GM21526 (cell line): ENCODE results near the gene IL33.

Experiments used
- ATAC-seq: cut with Tn5 transposase; IDR thresholded peaks from one replicate; pipeline ENCODE4 v1.9.1; 2021; ENCODE audit warnings: moderate library complexity; ENCODE audit not compliant: unreplicated experiment, low FRiP score

The IL33 gene

GRCh38 chr9:6216002-6216401 is 395 bp downstream of the IL33 start:
- no peak for ATAC-seq

- ATAC-seq = no peak
Observed at GRCh38 chr9:6216951-6217350, 1.3 kb downstream of the IL33 start.

DNA sequence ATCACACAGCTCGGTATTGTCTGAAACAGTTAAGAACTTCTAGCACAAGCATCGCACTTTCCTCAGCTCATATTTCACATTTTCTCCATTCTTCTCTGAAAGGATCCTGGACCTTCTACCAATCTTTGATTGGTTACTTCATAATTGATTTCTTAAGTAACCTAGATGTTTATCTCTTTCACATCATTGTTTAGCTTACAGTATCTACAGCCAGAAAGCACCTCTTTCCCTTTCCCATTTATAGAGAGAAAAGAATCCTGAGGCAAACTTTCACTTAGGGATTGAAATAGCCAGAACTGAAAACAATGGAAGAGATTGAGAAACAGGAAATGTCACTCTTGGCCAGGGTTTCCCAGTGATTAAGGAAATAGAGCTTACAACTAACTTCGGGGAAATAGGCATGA is 2.5 kb downstream of the IL33 start:
- ATAC-seq = no peak

- ATAC-seq = no peak
Observed at GRCh38 chr9:6219040-6219439, 3.4 kb downstream of the IL33 start.

- ATAC-seq = no peak
Observed at GRCh38 chr9:6219981-6220380, 4.4 kb downstream of the IL33 start.

DNA sequence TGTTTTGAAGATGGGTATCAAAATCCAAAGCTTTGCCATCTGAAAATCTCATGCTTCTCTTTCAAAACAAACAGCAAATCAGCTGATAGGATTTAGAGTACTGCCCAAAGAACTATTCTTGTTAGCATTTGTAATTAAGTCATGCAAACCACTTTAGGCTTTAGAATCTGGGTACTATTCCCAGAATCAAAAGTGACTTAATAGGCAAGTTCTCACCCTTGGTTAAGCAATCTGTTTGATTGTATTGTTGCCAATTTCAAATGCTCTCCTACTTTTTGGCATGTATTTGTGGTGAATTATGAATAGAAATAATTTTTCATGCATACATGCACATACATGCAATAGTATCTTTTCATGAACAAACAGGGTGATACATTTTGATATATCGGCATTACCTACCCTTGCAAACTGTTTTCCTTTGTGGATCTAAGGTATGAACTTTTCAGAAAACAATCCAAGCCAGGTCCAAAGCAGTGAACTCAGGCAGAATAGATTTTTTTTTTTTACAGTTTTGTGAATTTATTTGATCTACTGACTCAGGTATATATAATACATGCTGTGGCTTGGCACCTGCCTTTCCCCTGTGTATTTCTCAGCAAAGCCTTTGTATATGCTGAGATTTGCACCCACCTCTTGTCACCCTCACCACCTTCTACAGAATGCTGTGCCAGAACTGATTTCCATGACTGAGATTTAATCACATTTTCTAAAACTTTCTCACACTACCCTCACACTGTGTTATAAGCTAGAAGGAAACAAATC is 9.0 kb downstream of the IL33 start:
- ATAC-seq = no peak

DNA sequence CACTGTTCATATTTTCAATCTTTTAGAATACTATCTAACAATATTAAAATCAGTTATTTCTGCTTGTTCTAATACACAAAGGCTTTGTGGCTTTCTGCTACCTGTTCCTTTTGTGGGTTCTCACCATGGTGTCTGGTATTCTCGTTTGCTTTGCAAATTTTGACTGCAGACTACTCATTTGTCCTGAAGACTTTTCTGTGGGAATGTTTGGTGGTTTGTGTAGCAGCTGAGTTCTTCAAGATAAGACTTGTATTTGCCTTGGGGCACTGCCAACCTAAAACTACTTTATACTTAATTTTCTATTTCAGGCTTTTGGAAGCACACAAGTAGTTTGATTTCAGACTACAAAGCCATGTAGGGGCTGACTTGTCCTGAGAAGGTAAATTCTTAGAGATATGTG is 11.1 kb downstream of the IL33 start:
- ATAC-seq = no peak

DNA sequence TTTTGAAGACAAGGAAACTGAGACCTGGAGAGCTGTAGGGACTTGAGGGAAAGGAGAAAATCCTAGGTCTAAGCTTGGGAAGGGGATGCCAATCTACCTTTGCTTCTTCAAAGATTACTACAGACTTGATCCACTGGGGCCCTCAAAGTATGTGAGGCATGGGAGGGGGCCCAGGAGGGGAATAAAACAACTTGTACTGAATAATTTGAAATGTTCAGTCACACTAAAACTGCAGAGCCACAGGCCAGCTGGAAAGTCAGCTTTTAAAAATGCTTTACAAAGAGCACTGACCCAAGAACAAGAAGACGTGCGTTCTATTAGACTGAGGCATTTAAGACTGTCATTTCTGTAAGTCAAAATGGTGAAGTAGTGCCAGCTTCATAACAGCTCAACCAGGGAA is 13.6 kb downstream of the IL33 start:
- no peak for ATAC-seq

- no peak for ATAC-seq
Observed at GRCh38 chr9:6229619-6230018, 14.0 kb downstream of the IL33 start.

- no peak for ATAC-seq
Observed at GRCh38 chr9:6230037-6230780, 14.6 kb downstream of the IL33 start.

- no peak for ATAC-seq
Observed at GRCh38 chr9:6232336-6232945, 16.8 kb downstream of the IL33 start.

DNA sequence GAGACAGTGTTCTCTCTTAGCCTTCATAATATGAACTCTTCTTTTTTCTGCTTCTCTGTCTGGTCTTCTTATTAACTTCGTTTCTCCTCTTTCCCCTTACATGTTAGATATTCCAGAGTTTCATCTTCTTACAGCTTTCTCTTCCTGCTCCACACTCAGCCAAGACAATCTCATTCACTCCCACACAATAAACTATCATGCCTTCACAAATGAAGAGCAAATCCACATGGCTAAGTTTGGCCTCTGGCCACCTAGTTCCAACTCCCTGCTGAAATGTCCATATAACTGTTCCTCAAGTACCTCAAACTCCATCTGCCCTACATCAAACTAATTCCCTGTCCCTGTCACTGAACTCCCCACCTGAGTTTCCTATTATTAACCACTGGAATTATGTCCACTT is 18.4 kb downstream of the IL33 start:
- ATAC-seq = no peak

- ATAC-seq = no peak
Observed at GRCh38 chr9:6237267-6237666, 21.7 kb downstream of the IL33 start.

- ATAC-seq = no peak
Observed at GRCh38 chr9:6239048-6239461, 23.4 kb downstream of the IL33 start.

GRCh38 chr9:6239694-6240093 is 24.1 kb downstream of the IL33 start:
- no peak for ATAC-seq

DNA sequence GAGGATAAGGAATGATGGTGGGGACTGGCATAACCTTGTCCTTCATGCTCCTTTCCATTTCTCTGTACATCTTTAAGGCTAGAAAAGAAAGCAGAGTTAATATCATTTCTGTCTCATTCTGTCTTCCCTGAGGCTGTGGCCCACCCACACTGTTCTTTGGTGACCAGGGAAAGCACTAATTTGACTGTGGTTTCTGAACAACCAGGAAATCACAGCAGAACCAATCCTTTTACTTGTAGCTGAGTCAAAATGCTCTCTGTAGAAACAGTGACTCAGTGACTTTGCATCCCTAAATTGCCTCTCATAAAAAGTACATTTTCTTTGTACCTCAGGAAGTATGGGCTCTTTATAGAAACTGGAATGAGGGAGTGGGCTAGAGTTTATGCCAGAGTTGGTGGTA is 28.1 kb downstream of the IL33 start:
- peak; percentile 79 for ATAC-seq

GRCh38 chr9:6247266-6247665 is 31.7 kb downstream of the IL33 start:
- no peak for ATAC-seq

- no peak for ATAC-seq
Observed at GRCh38 chr9:6268826-6269397, 53.3 kb downstream of the IL33 start.

DNA sequence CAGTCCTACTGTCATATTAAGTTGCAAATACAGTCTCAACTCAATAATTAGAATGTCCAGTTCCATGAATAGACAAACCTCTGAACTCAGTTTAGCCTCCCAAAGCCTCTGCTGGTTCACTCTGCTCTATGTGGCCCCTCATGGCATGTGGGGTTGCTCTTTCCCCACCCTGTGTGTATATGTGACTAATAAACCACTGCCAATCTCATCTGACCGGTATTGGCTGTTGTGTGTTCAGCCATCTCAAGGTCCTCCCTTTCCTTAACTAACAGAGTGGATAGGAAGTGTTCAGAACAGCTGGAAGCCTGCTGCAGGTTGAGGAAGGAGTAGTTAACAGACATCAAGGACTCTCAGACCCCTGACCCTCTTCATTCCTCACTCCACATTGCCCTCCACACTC is 55.3 kb downstream of the IL33 start:
- ATAC-seq = no peak

DNA sequence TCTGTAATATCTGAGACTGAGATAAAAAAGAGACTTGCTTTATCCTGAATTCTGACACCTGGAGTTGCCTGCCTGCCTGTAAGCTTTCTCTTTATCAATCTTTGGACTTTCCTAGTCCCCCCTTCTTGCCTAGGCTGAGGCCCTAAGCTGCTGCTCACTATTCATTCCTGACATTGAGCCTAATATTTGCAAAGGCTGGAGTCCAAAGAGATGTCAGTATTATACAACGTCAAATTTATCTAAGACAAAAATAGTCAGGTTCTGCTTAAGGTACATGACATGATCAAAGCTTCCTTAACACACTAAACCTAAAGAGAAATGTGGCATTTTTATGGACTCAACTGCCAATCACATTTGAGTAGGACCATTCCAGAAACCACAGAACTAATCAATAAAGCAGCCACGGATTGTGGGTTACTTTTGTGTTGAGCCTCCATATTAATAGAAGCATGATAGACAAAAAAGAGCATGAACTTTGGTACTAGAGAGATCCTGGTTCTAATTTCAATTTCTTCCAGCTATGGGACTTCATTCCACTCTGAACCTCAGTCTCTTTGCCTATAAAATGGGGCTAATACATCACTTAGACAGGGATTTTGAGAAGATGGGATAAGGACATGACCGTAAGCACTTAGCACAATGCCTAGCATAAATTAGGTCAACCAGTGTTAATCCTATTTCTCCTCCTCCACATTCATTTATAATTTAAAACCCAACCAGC is 56.1 kb downstream of the IL33 start:
- no peak for ATAC-seq

DNA sequence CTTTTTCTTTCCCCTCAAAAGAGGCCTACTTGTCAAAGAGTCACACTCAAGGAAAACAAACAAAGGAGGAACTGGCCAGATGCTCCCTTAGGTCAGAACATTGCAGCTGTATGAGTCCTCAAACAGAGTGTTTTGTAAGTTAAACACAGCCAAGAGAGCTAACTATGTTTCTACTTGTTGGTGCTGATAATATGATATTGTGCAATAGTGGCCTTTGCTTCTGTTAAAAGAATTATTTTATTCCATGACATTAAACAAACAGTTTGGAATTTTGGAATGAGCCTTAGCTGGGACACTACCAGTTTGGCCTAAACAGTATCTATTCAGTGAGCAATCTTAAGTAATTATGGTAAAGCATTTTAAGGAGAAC is 56.6 kb downstream of the IL33 start:
- ATAC-seq = no peak
